ENCODE measurements around the gene NHLRC2.
A peak's percentile ranks its signal among the peaks of the same experiment; 100 is the strongest.
"Not testable (repeated sequence)": the region's sequence is repeated elsewhere in the genome, so short reads cannot be mapped to it uniquely, and the experiment has no call there.

Gene NHLRC2

GRCh38 chr10:113937756-113938155, 83.3 kb downstream of the NHLRC2 start:
- no peak for DNase-seq (ENCODE audit: extremely low read depth in 1 of 2, low read depth in 1 of 2)

- DNase-seq (ENCODE audit: extremely low read depth in 1 of 2, low read depth in 1 of 2) = no peak
Observed at GRCh38 chr10:113939212-113939860, 84.9 kb downstream of the NHLRC2 start.

GRCh38 chr10:113941140-113941539, 86.7 kb downstream of the NHLRC2 start:
- DNase-seq (ENCODE audit: extremely low read depth in 1 of 2, low read depth in 1 of 2) = no peak

- not testable (repeated sequence) for DNase-seq (ENCODE audit: extremely low read depth in 1 of 2, low read depth in 1 of 2)
Observed at GRCh38 chr10:113943196-113943595, 88.7 kb downstream of the NHLRC2 start.

GRCh38 chr10:113945075-113945686, 90.7 kb downstream of the NHLRC2 start:
- DNase-seq (ENCODE audit: extremely low read depth in 1 of 2, low read depth in 1 of 2) = no peak

- DNase-seq (ENCODE audit: extremely low read depth in 1 of 2, low read depth in 1 of 2) = no peak
Observed at GRCh38 chr10:113945687-113946085, 91.2 kb downstream of the NHLRC2 start.

- DNase-seq (ENCODE audit: extremely low read depth in 1 of 2, low read depth in 1 of 2) = no peak
Observed at GRCh38 chr10:113947184-113948041, 93.0 kb downstream of the NHLRC2 start.

- DNase-seq (ENCODE audit: extremely low read depth in 1 of 2, low read depth in 1 of 2) = no peak
Observed at GRCh38 chr10:113948048-113948447, 93.6 kb downstream of the NHLRC2 start.

GRCh38 chr10:113950268-113950667, 95.8 kb downstream of the NHLRC2 start:
- DNase-seq (ENCODE audit: extremely low read depth in 1 of 2, low read depth in 1 of 2) = no peak

GRCh38 chr10:113953505-113954272, 99.2 kb downstream of the NHLRC2 start:
- no peak for DNase-seq (ENCODE audit: extremely low read depth in 1 of 2, low read depth in 1 of 2)

GRCh38 chr10:113954409-113954808, 99.9 kb downstream of the NHLRC2 start:
- DNase-seq (ENCODE audit: extremely low read depth in 1 of 2, low read depth in 1 of 2) = no peak

GRCh38 chr10:113957013-113957412, 102.6 kb downstream of the NHLRC2 start:
- no peak for DNase-seq (ENCODE audit: extremely low read depth in 1 of 2, low read depth in 1 of 2)

GRCh38 chr10:113958631-113959382, 104.3 kb downstream of the NHLRC2 start:
- peak in 1 of 2 donors; percentile 15 for DNase-seq (ENCODE audit: extremely low read depth in 1 of 2, low read depth in 1 of 2)

- DNase-seq (ENCODE audit: extremely low read depth in 1 of 2, low read depth in 1 of 2) = no peak
Observed at GRCh38 chr10:113959383-113959760, 104.9 kb downstream of the NHLRC2 start.

GRCh38 chr10:113960617-113961181, 106.2 kb downstream of the NHLRC2 start:
- DNase-seq (ENCODE audit: extremely low read depth in 1 of 2, low read depth in 1 of 2) = no peak

GRCh38 chr10:113961182-113962031, 106.9 kb downstream of the NHLRC2 start:
- peak in 1 of 2 donors; percentile 22 for DNase-seq (ENCODE audit: extremely low read depth in 1 of 2, low read depth in 1 of 2)

GRCh38 chr10:113965077-113965476, 110.6 kb downstream of the NHLRC2 start:
- no peak for DNase-seq (ENCODE audit: extremely low read depth in 1 of 2, low read depth in 1 of 2)

- DNase-seq (ENCODE audit: extremely low read depth in 1 of 2, low read depth in 1 of 2) = no peak
Observed at GRCh38 chr10:113965683-113966082, 111.2 kb downstream of the NHLRC2 start.

Data from stimulated activated CD8-positive, alpha-beta memory T cell treated with anti-CD3 and anti-CD28 coated beads, Interleukin-7, amount 100 ng/mL, for 48 hours (primary cell).